NT2/D1 (cell line): Measurements from ENCODE around the gene SKOR2.

Experiments used
- SUZ12 ChIP-seq: IDR thresholded peaks from 2 replicates; pipeline ENCODE4 v1.6.1; 2011; ENCODE audit not compliant: insufficient read length, insufficient read depth; ENCODE audit errors: extremely low read depth
- YY1 ChIP-seq: IDR thresholded peaks from 2 replicates; pipeline ENCODE4 v1.6.1; 2011; ENCODE audit not compliant: insufficient read length, insufficient read depth
- ZNF274 ChIP-seq: IDR thresholded peaks from 2 replicates; pipeline ENCODE4 v1.6.1; 2011; ENCODE audit warnings: mild to moderate bottlenecking, low read depth, low read length

DNA sequence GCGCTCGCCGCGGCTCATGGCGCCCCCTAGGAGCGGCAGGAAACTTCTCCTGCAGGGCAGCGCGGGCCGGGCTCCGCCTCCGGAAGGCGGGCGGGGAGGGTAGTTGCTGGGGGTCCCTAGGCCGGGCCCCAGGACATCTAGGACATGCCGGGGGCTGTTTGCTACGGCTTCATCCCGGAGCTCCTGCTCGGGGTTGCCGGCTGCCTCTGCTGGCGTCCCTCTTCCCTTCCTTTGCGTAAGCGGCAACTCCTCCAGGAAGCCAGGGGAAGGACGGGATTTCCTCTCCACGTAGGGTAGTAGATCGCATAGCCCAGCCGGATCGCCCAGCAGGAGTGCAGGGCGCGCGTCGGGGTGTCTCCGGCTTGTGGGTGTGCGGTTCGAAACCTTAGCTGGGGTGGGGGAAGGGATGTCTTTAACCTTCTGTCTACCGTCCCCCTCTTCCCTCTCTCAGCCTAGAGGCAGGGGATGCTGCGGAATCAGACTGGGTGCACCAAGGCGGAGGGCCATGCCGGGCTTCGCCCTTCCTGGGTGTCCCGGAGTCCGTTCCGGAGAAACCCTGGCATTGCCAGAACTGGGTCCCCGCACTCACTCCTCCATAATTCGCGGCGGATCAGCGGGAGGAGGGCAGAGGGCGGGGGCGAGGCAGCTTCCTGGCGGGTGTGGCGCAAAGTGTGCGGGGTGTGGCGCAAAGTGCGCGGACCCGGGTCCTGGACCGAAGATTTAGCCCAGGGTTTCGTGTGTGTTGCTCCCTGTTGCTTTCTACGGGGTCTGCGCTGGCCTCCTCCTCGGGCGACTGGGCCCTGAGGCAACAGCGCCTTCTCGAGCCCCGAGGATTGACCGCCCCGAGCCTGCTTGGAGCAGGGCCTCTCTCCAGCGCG, 12.2 kb upstream of the SKOR2 start:
- TF ChIP-seq YY1 (no peak), ZNF274 (no peak), SUZ12 (no peak)
